HG02642 (cell line): ENCODE data around the gene GSN.

Source experiments
- ATAC-seq: cut with Tn5 transposase; IDR thresholded peaks from one replicate; pipeline ENCODE4 v1.9.1; 2021; ENCODE audit warnings: mild to moderate bottlenecking; ENCODE audit not compliant: unreplicated experiment, poor library complexity

GSN gene

GRCh38 chr9:121365564-121365963, 97.6 kb downstream of the GSN start:
- no peak for ATAC-seq

GRCh38 chr9:121366611-121367192, 98.7 kb downstream of the GSN start:
- no peak for ATAC-seq

GRCh38 chr9:121367306-121368137, 99.6 kb downstream of the GSN start:
- no peak for ATAC-seq

GRCh38 chr9:121368138-121368522, 100.2 kb downstream of the GSN start:
- ATAC-seq: no peak

GRCh38 chr9:121368745-121369144, 100.8 kb downstream of the GSN start:
- ATAC-seq: no peak

- ATAC-seq: peak; percentile 64
These were observed 101.8 kb downstream of the GSN start, which contains the start of gene STOM for GRCh38 chr9:121369595-121370265. Gene STOM, minus strand, starts transcription at chr9:121370250. Its CDS starts 63 bp downstream, at chr9:121370187.

- no peak for ATAC-seq
These were observed 103.6 kb downstream of the GSN start for GRCh38 chr9:121371495-121372061.

- ATAC-seq: no peak
These were observed 104.5 kb downstream of the GSN start for GRCh38 chr9:121372239-121373010.

GRCh38 chr9:121373011-121373729, 105.2 kb downstream of the GSN start:
- no peak for ATAC-seq

GRCh38 chr9:121376214-121376830, 108.4 kb downstream of the GSN start:
- no peak for ATAC-seq

- ATAC-seq: no peak
These were observed 112.9 kb downstream of the GSN start for GRCh38 chr9:121380846-121381245.
